ENCODE data around the gene MARCO. TPM values are rescaled to one million over a fixed set of nuclear protein-coding genes. Genes with fewer than 3 reads are reported as not detected.

The MARCO gene
- total and polyA plus RNA-seq, 2 of the 8 experiments (the other 6 are each of a cell fraction or from before 2014, with no cell fraction given): not detected

GRCh38 chr2:118911166-118911856 lies 30.7 kb upstream of the MARCO start:
- Histone ChIP-seq H3K9ac (replicated peaks in 1 of 4; ENCODE audit: extremely low read depth in 1 of 4, low read depth in 3 of 4, low read length in 3 of 4) (no peak overlapping the region), H2BK12ac (ENCODE audit: low read depth, low read length) (no peak overlapping the region), H2BK120ac (replicated peaks; ENCODE audit: low read depth, low read length) (no peak overlapping the region), H4K8ac (ENCODE audit: extremely low read depth, insufficient read depth, low read length) (no peak overlapping the region), H3K4me1 (replicated peaks in 1 of 4; ENCODE audit: control insufficient read depth in 3 of 4, insufficient read depth in 4 of 4, low read length in 3 of 4) (no peaks in the 10 kb centered on the region), H3K36me3 (ENCODE audit: control insufficient read depth in 2 of 4, insufficient read depth in 4 of 4, low read length in 3 of 4) (no peaks in the 10 kb centered on the region), H3K9me3 (ENCODE audit: insufficient read depth in 2 of 2, low read depth in 1 of 2, low read length in 1 of 2) (no peaks in the 10 kb centered on the region), H3K27ac (ENCODE audit: low read depth, low read length) (no peak overlapping the region), H2BK15ac (ENCODE audit: low read length) (no peak overlapping the region), H2AFZ (ENCODE audit: low read length) (no peak overlapping the region), H3K14ac (ENCODE audit: insufficient read length) (no peak overlapping the region), H3K79me2 (ENCODE audit: control insufficient read depth in 1 of 2, insufficient read depth in 2 of 2, low read length in 2 of 2) (no peaks in the 10 kb centered on the region), H3K27me3 (replicated peaks in 1 of 4; ENCODE audit: control insufficient read depth in 3 of 4, extremely low read depth in 1 of 4, insufficient read depth in 3 of 4, low read length in 3 of 4) (no peaks in the 10 kb centered on the region), H3K23me2 (ENCODE audit: low read depth, low read length) (no peaks in the 10 kb centered on the region), H3K56ac (replicated peaks; ENCODE audit: insufficient read length, low read depth, low read length) (no peak overlapping the region), H3K4ac (replicated peaks; ENCODE audit: insufficient read length, low read depth, low read length) (no peak overlapping the region), H3K4me3 (ENCODE audit: extremely low read depth in 1 of 4, insufficient read depth in 2 of 4, low read depth in 3 of 4, low read length in 4 of 4) (no peak overlapping the region), H3K23ac (ENCODE audit: insufficient read length) (no peak overlapping the region), H2BK20ac (ENCODE audit: low read length) (no peak overlapping the region), H4K91ac (replicated peaks; ENCODE audit: insufficient read length, low read length) (no peak overlapping the region), H4K5ac (ENCODE audit: insufficient read length, low read depth, low read length) (no peak overlapping the region), H3K79me1 (ENCODE audit: low read depth, low read length) (no peaks in the 10 kb centered on the region), H3K18ac (ENCODE audit: extremely low read depth, low read length) (no peak overlapping the region), H2BK5ac (ENCODE audit: low read depth, low read length) (no peak overlapping the region), H2AK5ac (ENCODE audit: low read depth, low read length) (no peak overlapping the region), H3K4me2 (ENCODE audit: insufficient read depth in 1 of 2, low read depth in 2 of 2, low read length in 2 of 2) (no peak overlapping the region), H4K20me1 (replicated peaks in 1 of 2; ENCODE audit: control insufficient read depth in 1 of 2, insufficient read depth in 2 of 2, low read length in 2 of 2) (no peaks in the 10 kb centered on the region)
- ChIA-PET CTCF (ENCODE audit: partially characterized antibody) (no interaction called here), POLR2A (ENCODE audit: partially characterized antibody) (no interaction called here)
- TF ChIP-seq USF2 (IDR thresholded peaks at IDR 0.05; ENCODE audit: low read length): no peak
- TF ChIP-seq JUND (IDR thresholded peaks at IDR 0.05; ENCODE audit: low read length): no peak
- TF ChIP-seq ATF3 (IDR thresholded peaks at IDR 0.05; ENCODE audit: insufficient read depth, low read depth, low read length): no peak
- TF ChIP-seq TBP (IDR thresholded peaks at IDR 0.05; ENCODE audit: low read depth, low read length): no peak
- no peak for TF ChIP-seq CREB1 (IDR thresholded peaks at IDR 0.05)
- no peak for TF ChIP-seq SIN3A (conservative IDR thresholded peaks at IDR 0.05 in 1 of 2, IDR thresholded peaks at IDR 0.05 in 1 of 2; ENCODE audit: low read depth in 1 of 2, low read length in 2 of 2)
- no peak for TF ChIP-seq SP1 (IDR thresholded peaks at IDR 0.05; ENCODE audit: low read depth, low read length)
- no peak for TF ChIP-seq EGR1 (IDR thresholded peaks at IDR 0.05; ENCODE audit: borderline replicate concordance, low read depth, low read length)
- DNase-seq (ENCODE audit: low read depth in 1 of 2, low spot score in 2 of 2) (no peak), FAIRE-seq (no peak)
- WGBS, 2 experiments (ENCODE audit: extremely low coverage in 1 of 2, insufficient coverage in 1 of 2, insufficient read length in 1 of 2, insufficient replicate concordance in 2 of 2, low coverage in 1 of 2, low lambda C conversion rate in 2 of 2, missing lambda C conversion rate in 1 of 2): 82% methylated on average over 5 of the region's 5 CpGs; no CpG with 5 or more reads in 1 of the 2 experiments

Measured in H1 (cell line).